SW 1271 (cell line): ENCODE data around the gene GRID1.

Experiments used
- DNase-seq, 2 experiments: peaks; one replicate each; lab custom pipeline; 2025; lab: John Stamatoyannopoulos, UW

Gene GRID1

DNA sequence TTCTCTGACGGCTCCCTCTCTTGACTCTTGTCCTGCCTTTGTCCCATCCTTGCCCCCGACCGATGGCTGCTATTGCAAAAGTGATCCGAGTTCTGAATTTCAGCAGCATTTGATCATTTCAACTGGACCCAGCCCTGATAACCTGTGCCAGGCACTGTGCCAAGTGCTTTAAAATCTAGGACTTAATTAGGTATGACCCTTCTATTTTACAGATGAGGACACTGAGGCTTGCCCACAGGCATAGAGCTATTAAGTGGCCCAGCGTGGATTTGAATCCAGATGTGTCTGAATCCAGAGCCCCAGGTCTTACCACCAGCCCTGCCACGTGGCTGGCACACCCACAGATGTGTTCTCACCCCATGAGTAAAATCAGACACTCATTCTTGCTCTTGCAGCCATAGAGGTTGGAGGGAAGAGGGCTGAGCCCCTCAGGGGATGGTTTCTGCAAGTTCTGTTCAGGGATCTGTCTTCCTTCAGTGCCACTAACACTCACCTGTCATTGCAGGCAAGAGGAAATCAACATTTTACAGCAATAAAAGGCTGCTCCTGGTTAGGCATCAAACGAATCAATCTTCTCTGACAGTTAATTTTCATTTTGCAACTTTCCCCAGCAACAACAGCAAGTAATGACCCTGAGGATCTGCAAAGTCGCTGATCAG lies 101.2 kb downstream of the GRID1 start:
- DNase-seq: no peak

DNA sequence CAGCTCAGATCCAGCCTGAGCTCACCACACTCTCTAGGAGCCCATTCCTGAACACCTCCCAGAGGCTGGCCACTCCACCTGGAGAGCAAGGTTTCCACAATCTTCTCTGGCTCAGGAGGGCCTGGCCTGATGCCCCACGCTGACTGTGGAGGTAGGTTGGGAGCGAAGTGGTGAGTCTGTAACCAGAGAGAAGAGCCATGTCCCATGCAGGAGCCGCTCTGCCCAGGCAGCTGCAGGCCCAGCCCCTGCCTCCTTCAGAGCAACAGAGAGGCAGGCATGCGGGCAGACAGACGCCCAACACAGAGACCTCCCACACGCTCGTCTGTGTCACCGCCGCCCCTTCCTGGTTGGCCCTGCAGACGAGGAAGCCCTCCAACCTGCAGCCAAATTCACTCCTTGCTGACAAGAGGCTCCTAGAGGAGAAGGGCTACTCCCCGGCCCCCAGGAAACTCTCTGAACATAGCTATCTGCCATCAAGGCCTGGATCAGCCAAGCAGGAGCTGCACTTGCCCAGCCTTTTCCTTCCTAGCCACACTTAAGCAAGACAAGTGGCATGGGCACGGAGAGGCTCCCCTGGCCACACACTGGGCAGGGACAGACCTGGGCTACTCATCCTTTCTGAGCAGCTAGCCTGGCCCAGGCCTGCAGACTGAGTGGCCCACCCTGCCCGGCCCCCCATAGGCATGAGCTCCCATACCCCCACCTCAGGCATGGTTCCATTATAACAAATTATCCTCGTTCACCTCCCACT lies 101.9 kb downstream of the GRID1 start:
- no peak for DNase-seq

- no peak for DNase-seq
Observed at GRCh38 chr10:86263907-86264306, 102.7 kb downstream of the GRID1 start.

GRCh38 chr10:86263209-86263608 lies 103.4 kb downstream of the GRID1 start:
- DNase-seq: no peak

DNA sequence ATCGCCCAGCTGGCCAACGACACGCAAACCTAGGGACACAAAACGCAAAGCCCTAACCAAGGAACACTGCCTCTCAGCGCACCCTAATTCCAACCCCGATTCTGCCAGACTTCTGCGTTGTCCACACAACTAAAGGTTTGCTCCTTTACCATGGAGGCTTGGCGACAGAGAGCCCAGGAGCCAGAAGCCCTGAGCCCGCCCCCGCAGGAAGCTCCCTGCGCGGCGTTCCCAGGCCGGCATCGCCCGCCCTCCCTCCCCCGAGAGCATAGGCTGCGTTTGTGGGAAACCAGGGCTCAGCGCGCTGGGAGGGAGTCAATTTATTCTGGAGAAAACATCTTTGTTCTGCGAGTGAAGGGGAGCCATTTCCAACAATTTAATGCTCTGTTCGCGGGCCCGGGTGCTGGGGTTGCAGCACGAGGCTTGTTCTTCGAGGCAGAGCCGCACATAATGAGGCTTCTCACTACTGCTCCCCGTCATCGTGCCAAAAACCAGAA lies 103.9 kb downstream of the GRID1 start:
- no peak for DNase-seq

GRCh38 chr10:86261941-86262687 lies 104.5 kb downstream of the GRID1 start:
- DNase-seq: no peak

DNA sequence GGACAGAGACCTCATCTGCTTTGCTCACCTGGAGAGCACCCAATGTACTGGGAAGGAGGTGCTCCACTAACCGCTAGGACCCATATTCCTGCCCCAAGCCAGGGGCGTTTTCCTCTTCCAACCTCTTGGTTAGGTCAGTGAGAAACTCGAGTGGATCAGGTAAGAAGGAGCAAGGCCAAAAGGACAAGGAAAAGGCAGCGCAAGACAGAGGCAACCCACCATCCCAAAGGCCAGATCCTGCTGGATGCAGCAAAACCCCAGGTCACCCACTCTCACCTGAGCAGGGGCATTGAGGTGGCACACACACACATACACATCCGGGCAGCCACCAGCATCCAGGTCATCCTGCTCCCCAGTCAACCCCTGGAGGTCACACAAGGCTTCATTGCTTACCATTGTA lies 105.1 kb downstream of the GRID1 start:
- DNase-seq: no peak

DNA sequence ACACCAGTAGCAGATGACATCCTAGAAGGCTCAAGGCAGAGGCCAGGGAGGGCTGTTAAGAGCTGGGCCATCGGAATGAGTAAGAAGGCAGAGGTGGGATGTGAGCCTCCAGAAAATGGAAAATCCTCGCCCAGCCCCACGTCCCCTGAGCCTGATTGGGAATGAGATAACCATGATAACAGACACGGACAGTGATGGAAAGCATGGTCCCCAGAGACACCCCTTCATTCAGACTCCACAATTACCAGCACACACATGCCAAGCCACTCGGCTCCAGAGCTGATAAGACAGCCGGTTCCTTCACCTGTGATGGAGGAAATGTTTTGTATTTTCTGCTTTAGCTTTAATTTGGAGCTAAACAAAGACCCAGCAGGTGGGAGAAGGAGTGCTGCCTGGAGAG lies 106.0 kb downstream of the GRID1 start:
- no peak for DNase-seq

GRCh38 chr10:86259901-86260562 lies 106.6 kb downstream of the GRID1 start:
- no peak for DNase-seq

DNA sequence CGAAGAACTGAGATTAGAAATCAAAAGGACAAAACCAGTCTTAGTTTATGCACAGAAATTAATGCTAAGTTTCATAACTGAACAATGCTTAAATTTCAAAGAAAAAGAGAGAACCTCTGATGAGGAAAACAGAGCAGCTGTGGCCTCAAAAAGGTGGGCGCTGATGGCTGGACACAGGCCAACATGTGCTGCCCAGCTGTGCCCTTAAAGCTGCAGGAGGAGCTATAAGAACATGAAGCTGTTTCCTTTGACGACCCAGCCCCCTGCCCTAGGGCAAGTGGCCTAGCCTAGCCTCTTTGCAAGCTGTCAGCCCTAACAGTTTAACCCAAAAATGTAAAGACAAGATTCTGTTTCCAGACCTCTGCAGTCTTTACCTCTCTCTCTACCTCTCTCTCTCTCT lies 107.7 kb downstream of the GRID1 start:
- no peak for DNase-seq

GRCh38 chr10:86258499-86258898 lies 108.1 kb downstream of the GRID1 start:
- DNase-seq: no peak

DNA sequence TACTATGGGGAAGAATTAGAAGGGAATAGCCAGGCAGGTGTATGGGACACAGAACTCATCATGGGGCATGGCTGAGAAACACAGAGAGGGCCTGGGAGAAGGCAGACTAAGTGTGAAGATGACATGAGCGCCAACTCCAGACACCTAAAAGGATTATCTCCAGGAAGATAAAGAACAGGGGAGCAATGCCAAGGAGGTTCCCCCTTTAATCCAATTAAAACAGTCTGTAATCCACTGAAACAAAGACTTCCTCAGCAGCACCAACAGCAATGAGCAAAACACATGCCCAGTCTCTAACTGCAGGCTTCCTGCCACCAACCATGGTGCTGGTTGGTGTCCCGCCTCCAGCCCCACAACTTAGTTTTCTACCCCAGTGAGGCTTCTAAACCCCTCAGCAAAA lies 108.9 kb downstream of the GRID1 start:
- DNase-seq: no peak

DNA sequence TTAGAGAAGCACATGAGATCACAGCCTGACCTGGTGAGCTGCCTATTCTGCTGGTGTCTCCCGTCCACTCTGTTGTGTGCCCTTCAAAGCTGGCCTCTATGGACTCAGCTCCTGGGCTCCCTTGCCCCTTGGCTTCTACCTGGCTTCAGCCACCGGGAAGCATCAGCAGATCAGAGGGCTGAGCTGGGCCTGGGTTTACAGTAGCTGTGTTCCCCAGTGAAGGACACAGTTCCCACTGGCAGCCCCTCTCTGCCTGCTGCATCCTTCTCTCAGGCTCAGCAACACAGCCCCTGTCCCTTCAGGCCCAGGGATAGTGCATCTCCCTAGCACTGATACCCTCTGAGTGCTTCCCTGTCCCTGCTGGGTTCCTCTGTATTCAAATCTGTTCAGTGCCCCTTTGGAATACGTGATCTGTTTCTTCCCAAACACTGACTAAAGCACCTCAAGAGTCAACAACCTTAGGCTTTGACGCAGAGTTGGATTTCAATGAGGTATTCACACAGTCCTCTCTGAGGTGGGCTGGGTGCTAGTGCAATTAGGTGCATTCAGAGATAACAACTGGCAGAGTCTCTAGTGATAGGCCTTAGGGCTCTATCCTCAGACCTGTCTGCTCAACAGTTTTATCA lies 109.8 kb downstream of the GRID1 start:
- DNase-seq: no peak

GRCh38 chr10:86255405-86256251 lies 111.0 kb downstream of the GRID1 start:
- DNase-seq: no peak

- DNase-seq: no peak
Observed at GRCh38 chr10:86254526-86255174, 111.9 kb downstream of the GRID1 start.

GRCh38 chr10:86254081-86254480 lies 112.5 kb downstream of the GRID1 start:
- DNase-seq: no peak

- DNase-seq: no peak
Observed at GRCh38 chr10:86253091-86254072, 113.2 kb downstream of the GRID1 start.

- DNase-seq: no peak
Observed at GRCh38 chr10:86252556-86252955, 114.0 kb downstream of the GRID1 start.

- no peak for DNase-seq
Observed at GRCh38 chr10:86252079-86252478, 114.5 kb downstream of the GRID1 start.
